HG03565 (cell line): ENCODE results near the gene MIOX.
"Not testable (repeated sequence)": the region's sequence is repeated elsewhere in the genome, so short reads cannot be mapped to it uniquely, and the experiment has no call there.

Experiments
- ATAC-seq: cut with Tn5 transposase; IDR thresholded peaks from one replicate; pipeline ENCODE4 v1.9.1; 2021; ENCODE audit warnings: mild to moderate bottlenecking, moderate library complexity; ENCODE audit not compliant: unreplicated experiment

The MIOX gene

DNA sequence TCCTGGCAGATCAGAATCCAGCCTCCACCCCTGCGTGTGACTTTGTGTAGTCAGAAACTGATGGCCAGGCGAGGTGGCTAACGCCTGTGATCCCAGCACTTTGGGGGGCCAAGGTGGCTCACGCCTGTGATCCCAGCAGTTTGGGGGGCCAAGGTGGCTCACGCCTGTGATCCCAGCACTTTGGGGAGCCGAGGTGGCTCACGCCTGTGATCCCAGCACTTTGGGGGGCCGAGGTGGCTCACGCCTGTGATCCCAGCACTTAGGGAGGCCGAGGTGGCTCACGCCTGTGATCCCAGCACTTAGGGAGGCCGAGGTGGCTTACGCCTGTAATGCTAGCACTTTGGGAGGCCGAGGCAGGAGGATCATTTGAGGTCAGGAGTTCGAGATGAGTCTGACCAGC lies 26.5 kb downstream of the MIOX start:
- ATAC-seq: no peak

DNA sequence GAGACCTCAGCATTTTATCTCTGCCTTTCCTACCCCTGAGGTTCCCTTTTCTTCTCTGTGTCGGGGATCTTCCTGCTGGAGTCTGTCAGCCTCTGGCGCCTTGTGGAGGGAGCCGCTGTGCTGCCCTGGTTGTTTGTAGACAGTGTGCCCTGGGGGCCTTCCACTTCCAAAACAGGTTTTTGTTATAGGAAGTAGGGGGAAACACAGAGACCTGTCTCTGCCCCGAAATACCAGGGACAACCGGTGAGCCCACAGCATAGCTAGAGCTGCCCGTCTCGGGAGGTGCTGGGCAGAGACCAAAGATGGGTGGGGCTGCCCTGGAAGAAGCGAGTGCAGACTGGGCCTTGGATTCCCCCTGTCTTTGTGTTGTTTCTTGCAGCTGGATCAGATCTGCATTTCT lies 29.4 kb downstream of the MIOX start:
- no peak for ATAC-seq

DNA sequence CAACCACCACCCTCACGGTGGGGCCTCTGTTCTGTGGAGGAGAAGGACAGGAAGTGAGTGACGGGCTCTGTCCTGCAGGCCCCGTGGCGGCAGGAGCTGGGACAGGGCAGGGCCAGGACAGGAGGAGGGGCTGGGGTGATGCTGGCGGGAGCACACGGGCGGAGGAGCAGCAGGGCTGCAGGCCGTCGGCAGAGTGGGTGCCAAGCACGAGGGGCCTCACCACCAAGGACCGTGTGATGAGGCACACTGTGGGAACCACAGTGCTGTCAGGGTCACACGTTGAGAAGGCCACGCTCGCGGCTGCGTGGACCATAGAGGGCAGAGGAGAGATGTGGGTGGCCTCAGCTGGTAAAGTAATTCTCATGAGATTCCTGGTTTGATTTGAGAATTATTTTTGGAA lies 30.2 kb downstream of the MIOX start:
- no peak for ATAC-seq

DNA sequence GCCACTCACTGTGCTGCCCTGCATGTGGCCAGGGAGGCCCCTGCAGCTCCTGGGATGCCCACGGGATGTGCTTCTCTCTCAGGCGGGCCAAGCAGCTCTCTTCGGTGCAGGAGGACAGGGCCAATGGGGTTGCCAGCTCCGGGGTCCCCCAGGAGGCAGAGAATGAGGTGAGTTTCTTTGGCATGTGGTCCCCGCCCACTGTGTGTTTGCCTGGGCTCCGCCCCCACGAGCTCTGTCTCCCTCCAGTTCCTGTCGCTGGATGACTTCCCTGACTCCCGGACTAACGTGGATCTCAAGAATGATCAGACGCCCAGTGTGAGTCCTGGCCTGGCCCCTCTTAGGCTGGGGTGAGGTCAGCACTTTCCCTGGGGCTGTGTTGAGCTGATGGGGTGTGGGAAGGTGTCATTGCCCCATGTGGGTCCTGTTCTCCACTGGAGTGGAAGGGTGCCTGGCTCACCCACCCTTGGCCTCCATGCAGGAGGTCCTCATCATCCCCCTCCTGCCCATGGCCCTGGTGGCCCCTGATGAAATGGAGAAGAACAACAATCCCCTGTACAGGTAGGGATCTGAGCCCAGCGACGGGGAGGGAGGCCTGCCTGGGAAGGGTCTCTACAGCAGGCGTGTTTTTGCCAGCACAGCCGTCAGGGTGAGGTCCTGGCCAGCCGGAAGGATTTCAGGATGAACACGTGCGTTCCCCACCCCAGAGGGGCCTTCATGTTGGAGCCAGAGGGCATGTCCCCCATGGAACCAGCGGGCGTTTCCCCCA lies 31.0 kb downstream of the MIOX start:
- no peak for ATAC-seq

DNA sequence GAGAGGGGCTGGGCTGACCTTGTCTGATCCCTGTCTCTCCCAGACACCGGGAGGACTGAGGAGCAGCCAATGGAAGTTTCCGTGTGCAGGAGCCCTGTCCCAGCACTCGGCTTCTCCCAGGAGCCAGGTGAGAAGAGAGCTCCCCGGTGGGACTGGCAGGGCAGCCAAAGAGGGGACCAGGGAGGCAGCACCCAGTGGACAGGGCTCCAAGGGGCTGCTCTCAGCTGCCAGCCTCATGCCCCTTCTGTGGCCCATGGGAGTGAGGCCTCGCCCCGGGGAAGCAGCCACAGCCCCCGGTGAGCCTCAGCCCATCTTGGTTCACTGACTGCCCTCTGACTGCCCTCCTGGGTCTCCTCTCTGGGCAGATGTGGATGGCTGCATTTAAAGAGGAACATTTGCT lies 31.9 kb downstream of the MIOX start:
- ATAC-seq: no peak

DNA sequence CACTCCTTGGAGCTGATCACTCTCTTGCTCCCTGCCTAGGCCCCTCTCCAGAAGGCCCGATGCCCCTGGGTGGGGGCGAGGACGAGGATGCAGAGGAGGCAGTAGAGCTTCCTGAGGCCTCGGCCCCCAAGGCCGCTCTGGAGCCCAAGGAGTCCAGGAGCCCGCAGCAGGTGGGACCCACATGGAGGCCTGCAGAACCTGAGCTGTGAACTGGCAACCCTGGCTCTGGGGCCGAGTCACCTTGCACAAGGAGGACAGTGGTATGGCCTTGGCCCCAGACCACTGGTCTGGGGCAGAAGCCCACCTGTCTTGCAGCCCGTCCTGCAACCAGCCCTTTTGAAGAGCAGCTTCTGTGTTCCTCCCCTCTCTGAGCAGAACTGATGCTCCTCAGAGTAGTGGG lies 32.5 kb downstream of the MIOX start:
- no peak for ATAC-seq

DNA sequence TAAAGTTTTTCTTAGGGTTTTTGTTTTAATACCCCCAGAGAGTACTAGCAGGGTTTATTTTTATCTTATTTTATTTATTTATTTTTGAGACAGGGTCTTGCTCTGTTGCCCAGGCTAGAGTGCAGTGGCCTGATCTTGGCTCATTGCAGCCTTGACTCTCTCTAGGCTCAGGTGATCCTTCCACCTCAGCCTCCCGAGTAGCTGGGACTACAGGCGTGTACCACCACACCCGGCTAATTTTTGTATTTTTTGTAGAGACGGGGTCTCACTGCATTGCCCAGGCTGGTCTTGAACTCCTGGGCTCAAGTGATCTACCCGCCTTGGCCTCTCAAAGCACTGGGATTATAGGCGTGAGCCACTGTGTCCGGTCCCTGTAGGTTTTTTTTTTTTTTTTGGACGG lies 33.5 kb downstream of the MIOX start:
- ATAC-seq: not testable (repeated sequence)

DNA sequence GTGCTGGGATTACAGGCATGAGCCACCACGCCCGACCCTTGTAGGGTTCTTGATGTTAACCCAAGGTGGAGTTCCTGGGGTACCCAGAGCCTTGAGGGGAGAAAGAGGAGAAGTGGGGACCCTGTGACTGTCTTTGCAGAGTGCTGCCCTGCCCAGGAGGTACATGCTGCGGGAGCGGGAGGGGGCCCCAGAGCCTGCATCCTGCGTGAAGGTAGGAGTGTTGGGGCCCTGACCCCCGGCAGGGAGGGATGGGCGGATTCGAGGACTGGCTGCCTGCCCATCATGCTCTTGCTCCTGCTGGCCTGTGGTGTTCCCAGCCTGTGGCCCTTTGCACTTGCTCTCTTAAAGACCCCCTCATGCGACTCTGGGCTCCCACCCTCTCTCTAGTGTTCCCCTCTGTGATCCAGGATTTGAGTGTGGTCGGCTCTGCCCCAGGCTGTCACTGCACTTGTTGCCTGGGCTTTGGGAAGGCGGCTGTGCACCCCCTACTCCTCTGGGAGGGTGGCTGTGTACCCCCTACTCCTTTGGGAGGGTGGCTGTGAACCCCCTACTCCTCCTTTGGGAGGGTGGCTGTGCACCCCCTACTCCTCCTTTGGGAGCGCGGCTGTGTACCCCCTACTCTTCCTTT lies 34.3 kb downstream of the MIOX start:
- ATAC-seq: no peak

DNA sequence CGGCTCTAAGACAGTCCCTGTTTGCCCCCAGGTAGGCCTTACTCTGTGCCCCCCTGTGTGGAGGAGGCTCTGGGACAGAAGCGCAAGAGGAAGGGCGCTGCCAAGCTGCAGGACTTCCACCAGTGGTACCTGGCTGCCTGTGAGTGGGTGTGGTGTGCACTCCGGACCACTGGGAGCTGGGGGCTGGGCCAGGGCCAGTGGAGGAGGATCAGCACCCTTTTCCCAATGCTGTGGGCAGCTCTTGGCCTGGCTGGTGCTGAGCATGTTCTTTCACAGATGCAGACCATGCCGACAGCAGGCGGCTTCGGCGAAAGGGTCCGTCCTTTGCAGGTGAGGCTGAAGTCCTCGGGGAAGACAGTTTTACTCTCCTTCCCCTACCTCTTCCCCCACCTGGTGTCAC lies 35.1 kb downstream of the MIOX start:
- ATAC-seq: no peak

DNA sequence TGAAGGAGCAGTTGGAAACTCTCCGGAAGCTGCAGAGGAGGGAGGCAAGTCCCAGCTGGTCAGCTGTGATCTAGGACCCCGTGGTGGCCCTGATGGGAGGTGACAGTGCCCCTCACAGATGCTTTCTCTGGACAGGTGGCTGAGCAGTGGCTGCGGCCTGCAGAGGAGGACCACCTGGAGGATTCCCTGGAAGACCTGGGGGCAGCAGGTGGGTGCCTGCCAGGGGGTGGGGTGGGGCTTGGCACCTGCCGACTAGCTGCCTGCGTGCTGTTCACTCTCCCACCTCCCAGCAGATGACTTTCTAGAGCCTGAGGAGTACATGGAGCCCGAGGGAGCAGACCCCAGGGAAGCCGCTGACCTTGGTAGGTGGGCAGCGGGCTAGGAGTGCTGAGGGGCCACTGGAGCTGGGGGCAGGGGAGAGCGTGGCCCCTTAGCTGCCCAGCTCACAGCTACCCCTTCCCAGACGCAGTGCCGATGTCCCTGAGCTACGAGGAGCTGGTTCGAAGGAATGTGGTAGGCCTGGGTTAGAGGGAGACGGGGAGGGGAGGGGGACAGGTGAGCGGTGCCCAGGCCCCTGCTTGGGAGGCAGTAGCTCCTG lies 35.6 kb downstream of the MIOX start:
- ATAC-seq: no peak

DNA sequence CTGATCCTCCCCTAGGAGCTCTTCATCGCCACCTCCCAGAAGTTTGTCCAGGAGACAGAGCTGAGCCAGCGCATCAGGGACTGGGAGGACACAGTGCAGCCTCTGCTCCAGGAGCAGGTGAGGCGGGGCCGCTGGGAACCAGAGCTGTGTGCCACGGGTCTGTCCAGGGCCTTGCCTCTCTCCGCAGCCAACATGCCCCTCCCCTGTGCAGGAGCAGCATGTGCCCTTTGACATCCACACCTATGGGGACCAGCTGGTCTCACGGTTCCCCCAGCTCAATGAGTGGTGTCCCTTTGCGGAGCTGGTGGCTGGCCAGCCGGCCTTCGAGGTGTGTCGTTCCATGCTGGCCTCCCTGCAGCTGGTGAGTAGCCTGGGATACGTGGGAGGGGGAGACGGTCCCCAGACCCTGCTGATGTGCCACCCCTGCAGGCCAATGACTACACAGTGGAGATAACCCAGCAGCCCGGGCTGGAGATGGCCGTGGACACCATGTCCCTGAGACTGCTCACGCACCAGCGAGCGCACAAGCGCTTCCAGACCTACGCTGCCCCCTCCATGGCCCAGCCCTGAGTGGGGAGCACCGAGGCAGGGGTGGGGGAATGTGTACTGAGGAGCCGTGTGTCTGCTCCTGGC lies 36.3 kb downstream of the MIOX start:
- ATAC-seq: no peak

DNA sequence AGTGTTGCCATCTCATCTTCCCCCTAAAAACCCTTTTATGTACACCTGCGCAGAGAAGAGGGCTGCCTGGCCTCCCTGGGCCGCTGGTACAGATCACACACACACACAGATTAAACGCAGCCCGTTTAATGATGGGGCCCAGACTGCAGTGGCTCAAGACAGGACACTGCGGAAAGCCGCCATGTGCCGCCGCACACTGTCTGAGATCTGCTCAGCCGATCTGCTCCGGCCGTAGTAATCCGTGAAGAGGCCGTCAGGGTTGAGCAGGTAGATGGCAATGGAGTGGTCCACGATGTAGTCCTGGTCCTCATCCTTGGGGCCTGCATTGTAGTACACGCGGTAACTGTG lies 36.8 kb downstream of the MIOX start:
- ATAC-seq: no peak

DNA sequence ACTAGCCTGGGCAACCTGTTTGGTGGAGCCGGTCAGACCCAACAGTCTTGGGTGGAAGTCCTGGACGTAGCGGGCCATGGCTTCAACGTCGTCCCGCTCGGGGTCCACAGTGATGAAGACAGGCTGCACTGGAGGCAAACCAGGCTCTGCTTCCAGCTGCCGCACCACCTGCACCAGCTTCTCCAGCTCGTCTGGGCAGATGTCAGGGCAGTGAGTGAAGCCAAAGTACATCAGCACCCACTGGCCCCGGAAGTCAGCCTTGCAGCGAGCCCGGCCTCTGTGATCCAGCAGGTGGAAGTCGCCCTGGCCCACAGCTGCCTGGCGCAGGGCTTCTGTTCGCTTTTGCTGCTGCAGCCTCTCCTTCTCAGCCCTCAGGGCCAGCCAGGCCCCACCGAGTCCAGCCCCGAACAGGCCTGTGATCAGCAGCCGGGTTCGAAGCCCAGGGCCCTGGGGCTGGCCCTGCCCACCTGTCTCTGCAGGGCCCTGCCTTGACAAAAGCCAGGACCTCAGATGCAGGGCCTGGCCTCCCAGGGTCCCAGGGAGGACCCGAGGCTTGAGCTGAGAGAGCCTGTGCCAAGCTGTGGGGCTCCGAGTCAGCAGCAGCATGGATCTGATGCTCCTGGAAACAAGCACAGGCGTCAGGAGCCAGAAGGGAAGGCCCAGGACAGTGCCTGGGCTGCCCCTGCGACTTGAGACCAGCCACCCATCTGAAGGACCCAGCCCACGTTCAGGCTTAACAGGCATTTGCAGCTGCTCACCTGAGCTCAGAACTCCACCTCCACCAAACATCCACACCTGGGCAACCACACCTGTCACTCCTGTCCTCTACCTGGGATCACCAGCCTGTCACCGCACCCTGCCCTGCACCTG lies 37.4 kb downstream of the MIOX start:
- no peak for ATAC-seq

DNA sequence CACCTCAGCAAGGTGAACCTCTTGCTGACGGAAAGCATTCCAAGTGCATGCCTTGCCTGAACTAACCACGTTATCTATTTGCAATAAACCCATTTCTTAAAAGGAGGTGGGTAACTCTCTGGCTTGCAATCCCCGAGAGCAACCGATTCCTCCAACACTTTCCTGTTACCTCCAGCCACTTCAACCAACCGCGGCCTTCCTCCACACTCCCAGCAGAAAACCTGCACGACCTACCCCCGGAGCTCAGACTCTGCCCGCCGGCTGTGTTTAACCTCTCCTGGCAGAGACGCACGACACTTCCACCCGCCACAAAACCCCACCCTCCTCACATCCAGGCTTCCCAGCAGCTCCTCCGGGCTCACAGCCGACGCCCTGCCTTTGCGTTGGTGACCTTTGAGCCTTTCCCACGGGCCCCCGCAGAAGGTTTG lies 38.0 kb downstream of the MIOX start:
- no peak for ATAC-seq

DNA sequence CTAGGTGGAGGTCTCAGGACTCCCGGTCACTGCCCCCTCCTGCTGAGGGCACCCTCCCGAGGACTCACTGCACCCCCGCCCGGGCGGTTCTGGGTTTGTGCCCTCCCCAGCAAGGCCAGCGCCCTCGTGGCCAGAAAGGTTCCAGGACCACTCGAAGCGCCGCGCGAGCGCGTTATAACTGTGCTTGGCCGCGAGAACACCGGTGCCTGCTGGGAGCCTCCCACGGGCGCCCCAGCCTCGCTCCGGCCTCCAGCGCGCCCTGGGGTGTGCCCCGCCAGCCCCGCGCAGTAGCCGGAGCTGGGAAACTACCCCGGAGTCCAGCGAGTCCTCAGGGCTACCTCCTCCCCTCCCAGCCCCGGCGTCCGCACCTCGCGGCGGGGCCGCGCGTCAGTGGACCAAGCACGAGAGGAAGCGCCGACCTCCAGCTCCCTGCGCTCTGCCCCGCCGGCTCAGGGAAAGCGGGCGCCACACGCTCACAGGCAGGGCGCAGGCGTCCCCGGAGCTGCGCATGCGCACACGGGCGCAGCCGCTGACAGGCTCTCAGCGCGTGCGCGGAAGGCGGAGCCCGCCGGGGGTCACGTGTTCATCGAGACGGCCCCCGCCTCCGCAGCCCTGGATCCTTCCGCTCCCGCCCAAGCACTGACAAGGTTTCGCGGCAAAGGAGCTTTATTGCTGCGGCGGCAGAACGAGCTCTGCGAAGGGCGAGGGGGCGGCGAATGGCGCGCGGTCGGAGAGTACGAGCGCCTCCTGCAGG lies 38.6 kb downstream of the MIOX start, which contains the start of gene SCO2:
TSS of gene SCO2 (minus strand) at position 495 of the 754 bp plus-strand sequence. CDS start 1,187 bp downstream, outside the sequence.
- ATAC-seq: peak; percentile 39

DNA sequence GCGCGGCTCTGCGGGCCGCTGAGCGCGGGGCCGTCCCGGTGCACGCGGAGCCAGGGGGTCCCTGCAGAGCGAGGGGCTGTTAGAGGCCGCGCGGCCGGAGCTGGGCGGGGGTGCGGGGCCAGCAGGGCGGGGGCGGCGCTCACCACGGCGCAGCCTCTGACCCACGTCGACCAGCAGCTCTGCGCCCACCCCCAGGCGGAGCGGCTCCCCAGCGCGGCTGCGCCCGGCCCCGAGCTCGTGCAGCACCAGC lies 39.1 kb downstream of the MIOX start:
- ATAC-seq: no peak

DNA sequence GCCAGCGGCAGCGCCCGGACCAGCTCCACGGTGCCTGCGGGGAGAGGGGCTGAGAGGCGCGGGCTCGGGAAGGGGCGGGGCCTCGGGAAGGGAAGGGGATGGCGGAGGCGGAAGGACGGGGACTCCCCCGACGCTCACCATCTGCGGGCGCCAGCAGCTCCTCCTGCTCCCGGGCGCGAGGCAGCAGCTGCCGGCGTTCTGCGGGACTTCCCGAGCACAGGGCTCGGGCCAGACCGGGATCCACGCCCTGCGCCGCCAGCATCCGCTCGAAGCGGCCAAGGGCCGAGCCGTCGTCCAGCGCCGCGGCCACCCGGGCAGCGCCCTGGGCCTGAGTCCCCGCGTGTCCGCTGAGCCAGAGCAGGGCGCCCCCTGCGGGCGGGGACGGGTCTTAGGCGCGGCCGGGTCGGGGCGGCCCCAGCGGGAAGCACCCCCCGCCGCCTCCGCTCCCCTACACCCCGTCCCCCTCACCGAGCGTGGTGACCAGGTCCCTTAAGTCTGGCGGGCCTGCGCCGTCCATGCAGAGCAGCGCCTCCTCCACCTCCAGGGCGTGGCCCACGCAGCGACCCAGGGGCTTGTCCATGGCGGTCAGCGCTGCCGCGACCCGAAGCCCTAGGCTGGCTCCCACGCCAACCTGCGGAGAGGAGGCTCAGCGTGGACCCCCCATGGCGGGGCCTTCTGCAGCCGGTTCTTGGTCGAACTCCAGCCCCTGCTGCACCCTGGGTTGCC lies 39.6 kb downstream of the MIOX start:
- ATAC-seq: peak; percentile 17

DNA sequence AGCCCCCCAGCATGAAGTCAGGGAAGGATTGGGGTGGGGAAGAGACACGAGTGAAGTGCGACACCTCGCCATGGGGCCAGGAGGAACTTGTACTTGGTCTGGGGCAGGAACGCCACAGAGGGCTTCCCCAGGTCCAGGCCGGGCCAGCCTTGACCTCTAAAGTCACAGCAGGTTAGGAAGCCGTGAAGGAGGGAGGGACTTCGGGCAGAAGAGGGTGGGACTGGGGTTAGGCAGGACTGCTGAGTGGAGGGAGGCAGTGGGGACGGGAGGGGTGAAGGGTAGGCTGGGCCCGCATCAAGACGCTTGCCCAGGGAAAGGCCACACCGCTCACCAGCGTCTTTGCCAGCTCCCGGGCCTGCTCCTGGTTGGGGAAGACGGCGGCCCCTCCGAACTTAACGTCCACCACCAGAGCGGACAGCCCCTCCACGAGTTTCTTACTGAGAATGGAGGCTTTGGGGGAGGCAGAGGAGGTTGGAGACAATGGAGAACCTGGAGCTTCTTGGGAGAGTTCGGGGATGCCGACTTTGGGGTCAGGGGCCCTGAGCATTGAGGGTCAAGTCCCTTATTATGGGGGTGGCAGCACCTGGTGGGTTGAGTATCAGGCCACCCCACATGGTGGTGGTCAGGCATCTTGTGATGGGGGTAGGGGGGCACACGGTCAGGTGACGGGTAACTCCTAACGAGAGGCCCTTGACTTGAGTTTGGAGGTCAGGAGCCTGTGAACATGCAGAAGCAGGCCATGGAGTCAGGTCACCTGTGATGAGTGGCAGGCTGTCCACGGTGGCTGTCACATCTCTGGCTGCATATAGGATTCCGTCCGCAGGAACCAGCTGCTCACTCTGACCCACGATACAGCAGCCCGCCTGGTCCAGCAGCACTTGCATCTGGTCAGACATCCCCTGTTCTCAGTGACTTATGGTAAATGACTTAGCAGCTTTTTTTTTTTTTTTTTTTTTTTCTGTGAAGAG lies 40.5 kb downstream of the MIOX start:
- no peak for ATAC-seq
